ENCODE results near the gene OSBP2. TPM values are rescaled to one million over a fixed set of nuclear protein-coding genes. Genes with fewer than 3 reads are reported as not detected.

Gene OSBP2
- polyA plus RNA-seq, 1 experiment, result 0.77 TPM

DNA sequence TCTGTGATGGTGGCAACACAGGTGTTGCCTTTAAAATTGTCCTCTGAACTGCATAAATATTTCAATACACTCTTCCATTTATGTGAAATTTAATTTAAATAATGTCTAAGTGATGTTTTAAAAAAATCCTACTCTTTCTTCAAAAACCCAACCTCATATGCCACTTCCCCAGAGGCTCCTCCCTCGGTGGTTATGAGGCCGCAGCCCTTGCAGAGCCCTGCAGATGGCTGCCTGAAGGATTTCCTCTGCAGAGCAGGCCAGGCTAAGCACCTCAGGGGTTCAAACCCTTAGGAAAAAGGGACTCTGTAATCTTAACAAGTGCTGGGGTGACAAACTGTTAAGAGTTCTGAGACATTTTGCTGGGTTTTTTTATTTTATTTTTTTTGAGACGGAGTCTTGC, 248.7 kb downstream of the OSBP2 start:
- TF ChIP-seq CTCF (IDR thresholded peaks at IDR 0.05; ENCODE audit: insufficient read depth, low read depth, low read length), result no peak
- ChIA-PET POLR2A (no interaction called here), CTCF (interaction anchor here (0.8 to 1.5 kb wide), 3 partner anchors 11 to 205 kb away, joined by 3 to 6 read pairs (median 4); no protein-coding TSS in a partner anchor)

GRCh38 chr22:30944986-30945385, 250.3 kb downstream of the OSBP2 start:
- no peak for TF ChIP-seq CTCF (IDR thresholded peaks at IDR 0.05; ENCODE audit: insufficient read depth, low read depth, low read length)
- ChIA-PET CTCF (interaction anchor here (2.4 to 3.0 kb wide), 2 partner anchors 139 to 203 kb away, joined by 9 to 101 read pairs; partner anchors contain the start of gene SMTN), POLR2A (interaction anchor here (0.6 kb wide), 1 partner anchor 347 kb away, joined by 3 read pairs; the partner anchor contains the start of gene PIK3IP1)

More for the DNA sequence above, 248.7 kb downstream of the OSBP2 start:
- Histone ChIP-seq H3K4me3 (ENCODE audit: low read depth, low read length) (no peak overlapping the region), H3K36me3 (ENCODE audit: control insufficient read depth, insufficient read depth, low read length) (peaks cover 56% of the 10 kb centered on the region), H3K27me3 (ENCODE audit: control insufficient read depth, insufficient read depth, low read length) (no peaks in the 10 kb centered on the region)
- DNase-seq (ENCODE audit: low read depth), result no peak

GRCh38 chr22:30945653-30946052, 251.0 kb downstream of the OSBP2 start:
- CTCF ChIA-PET, result interaction anchor here (0.7 to 3.0 kb wide), 6 partner anchors 8 to 312 kb away, joined by 3 to 101 read pairs (median 7); partner anchors contain the start of genes SELENOM and SMTN
- POLR2A ChIA-PET, result interaction anchor here (0.6 kb wide), 2 partner anchors 16 to 346 kb away, joined by 3 read pairs; partner anchors contain the start of gene PIK3IP1
- Histone ChIP-seq H3K27me3 (ENCODE audit: control insufficient read depth, insufficient read depth, low read length) (no peaks in the 10 kb centered on the region), H3K36me3 (ENCODE audit: control insufficient read depth, insufficient read depth, low read length) (peaks cover 46% of the 10 kb centered on the region), H3K4me3 (ENCODE audit: low read depth, low read length) (no peak overlapping the region)
- TF ChIP-seq CTCF (IDR thresholded peaks at IDR 0.05; ENCODE audit: insufficient read depth, low read depth, low read length), result no peak
- DNase-seq (ENCODE audit: low read depth), result no peak

More at GRCh38 chr22:30944986-30945385, 250.3 kb downstream of the OSBP2 start:
- no peak overlapping the region for H3K4me3 ChIP-seq (ENCODE audit: low read depth, low read length)
- no peak for DNase-seq (ENCODE audit: low read depth)
- H3K36me3 ChIP-seq (ENCODE audit: control insufficient read depth, insufficient read depth, low read length), result peaks cover 49% of the 10 kb centered on the region
- H3K27me3 ChIP-seq (ENCODE audit: control insufficient read depth, insufficient read depth, low read length), result no peaks in the 10 kb centered on the region

DNA sequence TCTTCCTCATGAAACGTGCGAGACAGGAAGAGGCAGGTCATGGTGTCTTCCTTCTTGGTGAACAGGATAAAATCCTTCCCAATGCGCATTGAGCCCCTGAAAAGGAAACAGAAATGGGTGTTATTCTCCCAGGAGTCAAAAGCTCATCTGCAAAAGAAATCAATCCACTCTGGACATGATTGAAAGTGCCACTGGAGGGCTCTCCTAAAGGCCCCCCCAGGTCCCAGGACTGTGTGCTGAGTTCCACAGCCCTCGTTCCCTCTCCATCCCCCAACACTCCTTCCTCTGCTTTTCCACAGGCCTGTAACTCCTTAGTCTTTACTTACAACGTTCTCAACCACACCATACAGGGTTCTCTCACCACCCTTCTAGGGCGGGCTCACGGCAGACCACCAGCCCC, 251.7 kb downstream of the OSBP2 start:
- POLR2A ChIA-PET, result interaction anchor here (0.6 kb wide), 1 partner anchor 17 kb away, joined by 3 read pairs; no protein-coding TSS in a partner anchor
- no peaks in the 10 kb centered on the region for H3K27me3 ChIP-seq (ENCODE audit: control insufficient read depth, insufficient read depth, low read length)
- H3K4me3 ChIP-seq (ENCODE audit: low read depth, low read length), result no peak overlapping the region
- no peak for TF ChIP-seq CTCF (IDR thresholded peaks at IDR 0.05; ENCODE audit: insufficient read depth, low read depth, low read length)
- no peak for DNase-seq (ENCODE audit: low read depth)
- H3K36me3 ChIP-seq (ENCODE audit: control insufficient read depth, insufficient read depth, low read length), result peaks cover 42% of the 10 kb centered on the region
- CTCF ChIA-PET, result interaction anchor here (0.7 to 3.0 kb wide), 16 partner anchors 9 to 312 kb away, joined by 3 to 101 read pairs (median 4); partner anchors contain the start of genes MORC2, SELENOM, SMTN and TUG1

DNA sequence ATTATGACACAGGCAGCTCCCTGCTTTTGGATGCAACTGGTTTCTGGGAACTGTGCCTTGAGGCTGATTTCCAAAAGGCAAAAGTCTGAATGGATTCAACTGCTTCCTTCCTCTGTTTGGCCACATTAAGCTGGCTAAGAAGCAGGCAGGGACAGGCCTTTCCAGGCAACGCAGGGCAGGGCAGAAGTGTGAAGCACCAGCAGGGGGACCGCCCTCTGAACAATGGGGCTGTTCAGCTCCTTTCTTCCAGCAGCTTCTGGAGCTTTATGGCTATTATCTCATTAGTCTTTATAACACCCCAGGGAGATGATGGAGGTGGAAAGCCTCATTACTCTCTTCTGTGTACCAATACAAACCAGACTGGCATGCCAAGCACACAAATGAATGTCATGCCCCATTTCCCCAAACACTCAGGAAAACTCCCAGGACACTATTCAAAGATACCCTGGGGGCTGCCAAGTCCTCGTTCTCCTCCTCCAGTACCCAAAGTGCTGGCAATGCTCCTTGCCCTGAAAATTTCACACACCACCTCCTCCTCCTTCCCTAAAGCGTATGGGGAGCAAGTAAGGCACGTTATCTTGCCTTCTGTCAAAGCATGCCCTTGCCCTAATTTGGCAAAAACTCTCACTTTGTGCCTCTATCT, 252.6 kb downstream of the OSBP2 start:
- ChIA-PET POLR2A (no interaction called here), CTCF (interaction anchor here (0.7 to 3.0 kb wide), 18 partner anchors 10 to 285 kb away, joined by 3 to 101 read pairs (median 4); partner anchors contain the start of genes MORC2, SELENOM, SMTN and TUG1)
- no peak for TF ChIP-seq CTCF (IDR thresholded peaks at IDR 0.05; ENCODE audit: insufficient read depth, low read depth, low read length)
- no peak for DNase-seq (ENCODE audit: low read depth)
- peaks cover 34% of the 10 kb centered on the region for H3K36me3 ChIP-seq (ENCODE audit: control insufficient read depth, insufficient read depth, low read length)
- no peak overlapping the region for H3K4me3 ChIP-seq (ENCODE audit: low read depth, low read length)
- no peaks in the 10 kb centered on the region for H3K27me3 ChIP-seq (ENCODE audit: control insufficient read depth, insufficient read depth, low read length)
